Spinal cord (tissue), 10 donors: ENCODE results near the gene LDLRAD4. TPM values are rescaled to one million over a fixed set of nuclear protein-coding genes. Genes with fewer than 3 reads are reported as not detected.

Source experiments
- DNase-seq, 6 donors: peaks; one replicate each; pipeline versions ENCODE4 v3.0.0 to v3.0.0-alpha.2; 2013 to 2015; ENCODE audit warnings: low spot score in 6 of 6, low read depth in 4 of 6
- H3K27ac ChIP-seq: one replicate; pipeline ENCODE4 v1.5.1; 2013; ENCODE audit warnings: low read depth, low read length, control low read depth
- H3K27me3 ChIP-seq: one replicate; pipeline ENCODE4 v1.6.1; 2013; ENCODE audit warnings: low read length; ENCODE audit not compliant: control insufficient read depth, insufficient read depth
- H3K36me3 ChIP-seq: one replicate; pipeline ENCODE4 v1.6.1; 2013; ENCODE audit warnings: low read length; ENCODE audit not compliant: control insufficient read depth, insufficient read depth
- H3K4me1 ChIP-seq: one replicate; pipeline ENCODE4 v1.6.1; 2013; ENCODE audit warnings: low read length; ENCODE audit not compliant: control insufficient read depth, insufficient read depth
- H3K4me3 ChIP-seq: one replicate; pipeline ENCODE4 v1.5.1; 2013; ENCODE audit warnings: low read depth, low read length, control low read depth
- H3K9me3 ChIP-seq: one replicate; pipeline ENCODE4 v1.6.1; 2013; ENCODE audit warnings: low read length; ENCODE audit not compliant: control insufficient read depth, insufficient read depth
- WGBS: methylation state at CpG from one replicate; pipeline ENCODE4 v1.1.5; 2013; ENCODE audit warnings: missing lambda C conversion rate; ENCODE audit not compliant: insufficient coverage; 5-methylcytosine and 5-hydroxymethylcytosine counted together
- polyA plus RNA-seq, 2 donors: library from polyadenylated mRNA; unstranded; fragments of 120-200 nt; gene quantifications; one replicate each; pipeline ENCODE4 v1.2.1, GENCODE V29; 2013; ENCODE audit not compliant: insufficient read length in 2 of 2
- total RNA-seq, 2 donors: library from RNA; depleted of rRNA in 1 of 2; stranded (reverse); fragments of 120-200 nt in 1 of 2; fragments of >200 nt in 1 of 2; gene quantifications; one replicate each; pipeline versions ENCODE4 v1.2.3 to v1.2.4, GENCODE V29; 2013 to 2014
- donor health status: healthy.

The LDLRAD4 gene
- total and polyA plus RNA-seq, 4 donors = 26.7 to 67.7 (median 38.5) TPM

DNA sequence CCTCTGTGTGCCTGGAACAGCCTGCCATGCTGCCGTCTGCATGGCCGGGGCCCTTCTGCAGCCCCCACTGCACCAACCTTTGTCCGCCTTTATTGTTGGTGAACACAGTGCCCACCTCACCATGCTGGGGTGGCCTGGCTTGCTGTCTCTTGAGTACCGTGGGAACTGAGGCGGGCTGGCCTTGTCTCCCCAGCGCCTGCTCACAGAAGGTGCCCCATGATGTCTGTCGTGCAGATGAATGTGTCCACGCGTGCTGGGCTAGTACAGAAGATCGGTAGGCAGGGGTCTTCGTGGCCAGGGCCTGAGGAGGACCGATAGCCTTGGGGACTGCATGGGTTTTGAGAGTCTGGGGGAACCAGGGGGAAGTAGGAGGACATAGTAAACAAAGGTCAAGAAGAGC lies 242.4 kb downstream of the LDLRAD4 start:
- H3K36me3 ChIP-seq = no peaks in the 10 kb centered on the region
- H3K27ac ChIP-seq = no peak overlapping the region
- 93% methylated on average over 12 of the region's 12 CpGs for WGBS
- H3K4me1 ChIP-seq = peaks cover 23% of the 10 kb centered on the region
- no peak overlapping the region for H3K4me3 ChIP-seq
- H3K27me3 ChIP-seq = no peaks in the 10 kb centered on the region
- no peaks in the 10 kb centered on the region for H3K9me3 ChIP-seq
- DNase-seq = no peak

DNA sequence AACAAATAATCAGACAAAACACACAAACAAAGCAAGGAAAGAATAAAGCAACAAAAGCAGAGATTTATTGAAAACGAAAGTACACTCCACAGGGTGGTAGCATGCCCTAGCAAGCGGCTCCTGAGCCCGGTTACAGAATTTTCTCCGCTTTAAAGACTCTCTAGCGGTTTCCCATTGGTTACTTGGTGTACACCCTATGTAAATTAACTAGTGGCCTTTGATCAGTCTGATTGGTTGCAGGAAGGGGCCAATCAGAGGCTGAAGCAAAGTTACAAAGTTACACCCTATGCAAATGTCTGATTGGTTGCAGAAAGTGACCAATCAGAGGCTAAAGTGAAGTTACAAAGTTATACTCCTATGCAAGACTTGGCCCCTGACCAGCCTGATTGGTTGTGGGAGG lies 242.9 kb downstream of the LDLRAD4 start:
- 96% methylated on average over 4 of the region's 5 CpGs for WGBS
- DNase-seq = no peak
- no peak overlapping the region for H3K27ac ChIP-seq
- no peaks in the 10 kb centered on the region for H3K36me3 ChIP-seq
- peaks cover 19% of the 10 kb centered on the region for H3K4me1 ChIP-seq
- no peaks in the 10 kb centered on the region for H3K27me3 ChIP-seq
- no peaks in the 10 kb centered on the region for H3K9me3 ChIP-seq
- H3K4me3 ChIP-seq = no peak overlapping the region

DNA sequence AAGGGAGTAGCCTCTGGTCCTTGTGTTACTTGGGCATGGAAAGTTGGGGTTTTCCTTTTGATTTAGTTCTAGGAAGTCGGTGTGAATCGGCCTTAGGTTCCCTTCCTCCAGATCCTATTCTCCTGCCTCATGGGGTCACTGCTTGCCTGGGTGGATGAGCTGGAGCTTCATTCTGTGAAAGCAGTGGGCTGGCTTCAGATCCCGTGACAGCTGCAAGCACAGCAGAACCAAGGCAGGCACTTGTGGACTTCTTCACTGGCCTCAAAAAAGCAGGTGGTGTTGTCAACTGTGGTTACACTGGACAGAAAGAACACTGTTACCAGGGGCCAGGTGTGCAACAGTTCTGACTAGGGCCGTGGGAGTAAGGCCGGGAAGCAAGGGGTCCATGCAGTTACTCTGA lies 243.4 kb downstream of the LDLRAD4 start:
- H3K36me3 ChIP-seq = no peaks in the 10 kb centered on the region
- H3K27me3 ChIP-seq = no peaks in the 10 kb centered on the region
- no peak for DNase-seq
- H3K27ac ChIP-seq = no peak overlapping the region
- WGBS = 76% methylated on average over 3 of the region's 5 CpGs
- H3K9me3 ChIP-seq = no peaks in the 10 kb centered on the region
- peaks cover 17% of the 10 kb centered on the region for H3K4me1 ChIP-seq
- no peak overlapping the region for H3K4me3 ChIP-seq

GRCh38 chr18:13462686-13463085 lies 244.1 kb downstream of the LDLRAD4 start:
- H3K27ac ChIP-seq = no peak overlapping the region
- H3K36me3 ChIP-seq = no peaks in the 10 kb centered on the region
- H3K9me3 ChIP-seq = no peaks in the 10 kb centered on the region
- WGBS = 96% methylated on average over 11 of the region's 11 CpGs
- H3K4me1 ChIP-seq = peaks cover 16% of the 10 kb centered on the region
- H3K27me3 ChIP-seq = no peaks in the 10 kb centered on the region
- H3K4me3 ChIP-seq = no peak overlapping the region
- no peak for DNase-seq

DNA sequence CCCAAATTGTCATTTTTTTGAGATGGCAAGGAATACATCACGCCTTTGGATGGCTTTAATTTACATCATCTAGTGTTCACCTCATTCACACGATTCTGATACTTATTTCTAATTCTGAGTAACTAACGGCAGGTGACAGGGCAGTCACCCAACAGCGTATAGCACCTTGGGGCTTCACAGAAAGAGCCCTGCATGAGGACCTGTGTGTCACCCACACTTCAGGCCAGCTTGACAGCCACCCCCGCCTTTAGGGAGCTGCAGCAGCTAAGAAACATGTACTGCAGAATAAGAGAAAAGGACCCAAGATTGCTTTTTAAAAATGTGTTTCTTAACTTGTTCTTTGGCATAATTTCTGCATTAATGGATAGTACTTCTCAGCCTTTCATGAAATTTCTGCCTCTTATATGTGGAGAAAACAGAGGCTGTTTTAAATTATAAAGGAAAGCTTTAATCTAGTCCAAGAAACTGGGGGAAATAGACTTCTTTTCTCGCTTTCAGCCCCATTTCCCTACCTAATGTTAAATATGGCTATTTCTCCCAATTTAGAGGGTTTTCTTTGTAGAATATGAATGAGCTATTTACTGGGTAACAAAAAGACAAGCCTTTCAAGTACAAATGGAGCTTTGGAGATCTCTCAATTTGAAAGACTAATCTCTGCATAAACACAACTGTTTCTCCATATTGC lies 245.1 kb downstream of the LDLRAD4 start:
- Histone ChIP-seq H3K36me3 (no peaks in the 10 kb centered on the region), H3K4me3 (no peak overlapping the region), H3K27me3 (no peaks in the 10 kb centered on the region), H3K27ac (peak overlapping the region; percentile 22), H3K9me3 (no peaks in the 10 kb centered on the region), H3K4me1 (peaks cover 16% of the 10 kb centered on the region)
- DNase-seq = peak in 1 of 6 donors; percentile 89
- 65% methylated on average over 3 of the region's 6 CpGs for WGBS

DNA sequence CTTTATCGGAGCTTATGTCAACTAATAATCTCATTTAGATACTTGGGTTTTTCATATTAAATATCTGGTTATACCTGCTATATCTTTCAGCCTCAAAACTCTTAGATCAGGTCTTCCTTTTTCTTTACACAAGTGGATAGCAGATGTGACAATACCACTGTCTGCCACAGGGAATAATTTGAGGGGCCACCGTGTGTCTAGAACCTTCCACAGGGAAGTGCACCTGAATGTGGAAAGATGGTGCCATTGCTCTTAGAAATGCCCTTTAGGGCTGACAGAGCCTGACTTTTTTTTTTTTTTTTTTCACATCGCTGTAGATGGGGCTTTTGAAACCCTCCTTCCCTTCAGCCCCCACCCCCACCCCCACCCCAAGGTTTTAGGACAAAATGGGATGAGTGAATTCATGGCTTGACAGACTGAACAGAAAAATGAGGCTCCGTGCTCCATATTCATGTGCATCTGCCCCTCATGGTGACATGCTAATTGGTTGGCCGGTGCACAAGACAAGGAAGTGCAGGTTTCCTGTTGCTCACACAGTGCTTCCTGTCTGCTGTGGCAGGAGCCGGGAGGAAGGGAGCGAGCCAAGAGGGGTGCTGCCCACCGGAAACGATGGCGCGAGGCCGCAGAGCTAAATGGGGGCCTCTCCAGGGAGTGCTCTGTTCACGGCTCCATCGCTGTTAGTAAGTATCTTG lies 246.0 kb downstream of the LDLRAD4 start:
- Histone ChIP-seq H3K27me3 (no peaks in the 10 kb centered on the region), H3K9me3 (no peaks in the 10 kb centered on the region), H3K4me1 (peaks cover 16% of the 10 kb centered on the region), H3K4me3 (no peak overlapping the region), H3K27ac (peak overlapping the region; percentile 22), H3K36me3 (no peaks in the 10 kb centered on the region)
- peak in 1 of 6 donors; percentile 94 for DNase-seq
- 15% methylated on average over 9 of the region's 14 CpGs for WGBS

- no CpG with 5 or more reads among the region's 4 CpGs for WGBS
- Histone ChIP-seq H3K36me3 (no peaks in the 10 kb centered on the region), H3K9me3 (no peaks in the 10 kb centered on the region), H3K27ac (no peak overlapping the region), H3K4me3 (no peak overlapping the region), H3K27me3 (no peaks in the 10 kb centered on the region), H3K4me1 (peaks cover 16% of the 10 kb centered on the region)
- no peak for DNase-seq
These were observed 246.5 kb downstream of the LDLRAD4 start for GRCh38 chr18:13465124-13465446.

- no CpG with 5 or more reads among the region's 5 CpGs for WGBS
- H3K4me3 ChIP-seq = no peak overlapping the region
These were observed 246.9 kb downstream of the LDLRAD4 start for GRCh38 chr18:13465476-13465875.

GRCh38 chr18:13470516-13471197 lies 252.1 kb downstream of the LDLRAD4 start:
- no peaks in the 10 kb centered on the region for H3K9me3 ChIP-seq
- H3K4me3 ChIP-seq = no peak overlapping the region
- no peaks in the 10 kb centered on the region for H3K36me3 ChIP-seq
- no peak for DNase-seq
- 57% methylated on average over 5 of the region's 10 CpGs for WGBS
- peaks cover 30% of the 10 kb centered on the region for H3K4me1 ChIP-seq
- H3K27ac ChIP-seq = no peak overlapping the region
- no peaks in the 10 kb centered on the region for H3K27me3 ChIP-seq

More at GRCh38 chr18:13465476-13465875, 246.9 kb downstream of the LDLRAD4 start:
- Histone ChIP-seq H3K9me3 (no peaks in the 10 kb centered on the region), H3K4me1 (peaks cover 19% of the 10 kb centered on the region), H3K27me3 (no peaks in the 10 kb centered on the region), H3K27ac (no peak overlapping the region), H3K36me3 (no peaks in the 10 kb centered on the region)
- no peak for DNase-seq
